Kidney (tissue), 14 donors: ENCODE measurements around the gene KLHL29. TPM values are rescaled to one million over a fixed set of nuclear protein-coding genes. Genes with fewer than 3 reads are reported as not detected.

Source experiments
- DNase-seq, 5 donors: peaks; one replicate each; pipeline ENCODE4 v3.0.0-alpha.2; 2013 to 2020
- FAIRE-seq: peaks from 2 replicates; lab custom pipeline; 2012; peaks lifted over from hg19 to GRCh38; lab: Jason Lieb, UNC
- H3K27ac ChIP-seq, 2 donors: one replicate each; pipeline ENCODE4 v1.7.0; 2013; ENCODE audit warnings: low read depth in 2 of 2, low read length in 2 of 2, inconsistent platforms in 1 of 2
- H3K27me3 ChIP-seq: one replicate; pipeline ENCODE4 v1.7.1; 2013; ENCODE audit warnings: low read length, inconsistent platforms; ENCODE audit not compliant: control insufficient read depth, insufficient read depth
- H3K36me3 ChIP-seq, 3 donors: one replicate each; pipeline versions ENCODE4 v1.7.0 to v1.7.1; 2013; ENCODE audit warnings: low read length in 3 of 3, control low read depth in 1 of 3, inconsistent platforms in 1 of 3; ENCODE audit not compliant: insufficient read depth in 3 of 3, control insufficient read depth in 2 of 3
- H3K4me1 ChIP-seq, 3 donors: one replicate each; pipeline versions ENCODE4 v1.7.0 to v1.7.1; 2013; ENCODE audit warnings: low read length in 3 of 3, inconsistent platforms in 1 of 3, low read depth in 1 of 3; ENCODE audit not compliant: control insufficient read depth in 2 of 3, insufficient read depth in 2 of 3
- H3K4me3 ChIP-seq, 3 donors: one replicate each; pipeline versions ENCODE4 v1.7.0 to v1.8.1; 2013; ENCODE audit warnings: low read length in 3 of 3, control low read depth in 1 of 3, inconsistent platforms in 1 of 3
- H3K9ac ChIP-seq, 3 donors: one replicate each; pipeline versions ENCODE4 v1.7.0 to v1.7.1; 2013; ENCODE audit warnings: low read length in 3 of 3, control low read depth in 1 of 3, inconsistent platforms in 1 of 3
- H3K9me3 ChIP-seq, 3 donors: one replicate each; pipeline versions ENCODE4 v1.7.0 to v1.7.1; 2013; ENCODE audit warnings: low read length in 3 of 3, control low read depth in 1 of 3, inconsistent platforms in 1 of 3; ENCODE audit not compliant: control insufficient read depth in 2 of 3, insufficient read depth in 1 of 3
- intact Hi-C: fragments of 100-400 bp; cut with DNase I; formaldehyde crosslinking; loops from one replicate; pipeline ENCODE4 v1.11.1; 2022
- polyA plus RNA-seq: library from polyadenylated mRNA; stranded (reverse); fragments of 350-450 nt; fragmentation: Illumina TruSeq; extraction: RNeasy Lipid Tissue Mini Kit (QIAGEN cat#74804); gene quantifications from one replicate; pipeline ENCODE4 v1.2.3, GENCODE V29; 2014; ENCODE audit warnings: low read depth, low replicate concordance; ENCODE audit not compliant: insufficient read depth
- total RNA-seq: library from RNA; stranded (reverse); fragmentation: NEBNext Ultra II Directional; extraction: Animal tissue kit (Norgen Biotek cat#: 25700); gene quantifications from one replicate; pipeline ENCODE4 v1.2.1, GENCODE V29; 2021
- TF ChIP-seq, protein P1 (sequence below): IDR thresholded peaks from 3 replicates; pipeline ENCODE4 v1.5.1; 2012; ENCODE audit warnings: mild to moderate bottlenecking, moderate library complexity, borderline replicate concordance; ENCODE audit not compliant: insufficient read depth; ENCODE audit errors: extremely low read depth
- donor health status: control.
- donor health status: control.
- donor health status: control.
- donor health status: control.
- donor health status: control.
- donor health status: DM: yes; HTN: yes; CAD: no.
- donor health status: Normal renal cell carcinoma (clear cell type).

Gene KLHL29
- total and polyA plus RNA-seq, 2 donors from 2014 or later, result 1.5 to 10.5 TPM

DNA sequence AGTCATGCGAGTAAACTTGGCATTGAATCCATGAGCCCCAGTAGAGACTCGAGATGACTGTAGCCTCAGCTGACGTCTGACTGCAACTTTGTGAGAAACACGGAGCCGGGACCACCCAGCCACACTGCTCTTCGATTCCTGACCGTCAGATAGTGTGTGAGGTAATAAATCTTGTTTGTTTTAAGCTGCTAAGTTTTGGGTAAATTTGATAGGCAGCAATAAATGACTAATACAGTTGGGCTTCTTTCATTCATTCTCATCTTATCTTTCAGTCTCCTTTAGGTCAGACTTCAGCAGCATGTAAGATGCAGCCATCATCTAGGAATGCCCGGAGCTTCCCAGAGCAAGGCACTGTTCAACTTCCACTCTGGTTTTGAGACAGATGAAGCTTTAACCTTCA lies 8.0 kb upstream of the KLHL29 start:
- intact Hi-C loops, result no loop called here

DNA sequence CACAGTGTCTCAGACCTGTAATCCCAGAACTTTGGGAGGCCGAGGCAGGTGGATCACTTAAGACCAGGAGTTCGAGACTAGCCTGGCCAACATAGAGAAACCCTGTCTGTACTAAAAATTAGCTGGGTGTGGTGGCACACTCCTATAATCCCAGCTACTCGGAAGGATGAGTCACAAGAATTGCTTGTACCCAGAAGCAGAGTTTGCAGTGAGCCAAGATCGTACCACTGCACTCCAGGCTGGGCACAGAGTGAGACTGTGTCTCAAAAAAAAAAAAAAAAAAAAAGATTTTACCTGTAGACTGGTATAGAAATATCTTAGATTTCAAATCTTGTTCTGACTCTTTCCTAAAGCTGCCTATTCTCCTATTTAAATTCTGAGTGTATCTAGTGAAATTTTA lies 7.2 kb upstream of the KLHL29 start:
- Histone ChIP-seq H3K4me1 (peaks cover 0 to 4% (median 0%) of the 10 kb centered on the region in 3 donors), H3K9me3 (no peaks in the 10 kb centered on the region), H3K27ac (no peak overlapping the region), H3K36me3 (no peaks in the 10 kb centered on the region), H3K4me3 (no peak overlapping the region), H3K27me3 (no peaks in the 10 kb centered on the region), H3K9ac (no peak overlapping the region)
- DNase-seq (no peak), FAIRE-seq (no peak)
- TF ChIP-seq, protein P1, sequence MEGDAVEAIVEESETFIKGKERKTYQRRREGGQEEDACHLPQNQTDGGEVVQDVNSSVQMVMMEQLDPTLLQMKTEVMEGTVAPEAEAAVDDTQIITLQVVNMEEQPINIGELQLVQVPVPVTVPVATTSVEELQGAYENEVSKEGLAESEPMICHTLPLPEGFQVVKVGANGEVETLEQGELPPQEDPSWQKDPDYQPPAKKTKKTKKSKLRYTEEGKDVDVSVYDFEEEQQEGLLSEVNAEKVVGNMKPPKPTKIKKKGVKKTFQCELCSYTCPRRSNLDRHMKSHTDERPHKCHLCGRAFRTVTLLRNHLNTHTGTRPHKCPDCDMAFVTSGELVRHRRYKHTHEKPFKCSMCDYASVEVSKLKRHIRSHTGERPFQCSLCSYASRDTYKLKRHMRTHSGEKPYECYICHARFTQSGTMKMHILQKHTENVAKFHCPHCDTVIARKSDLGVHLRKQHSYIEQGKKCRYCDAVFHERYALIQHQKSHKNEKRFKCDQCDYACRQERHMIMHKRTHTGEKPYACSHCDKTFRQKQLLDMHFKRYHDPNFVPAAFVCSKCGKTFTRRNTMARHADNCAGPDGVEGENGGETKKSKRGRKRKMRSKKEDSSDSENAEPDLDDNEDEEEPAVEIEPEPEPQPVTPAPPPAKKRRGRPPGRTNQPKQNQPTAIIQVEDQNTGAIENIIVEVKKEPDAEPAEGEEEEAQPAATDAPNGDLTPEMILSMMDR, result no peak
- intact Hi-C loops, result no loop called here

More for the DNA sequence above, 8.0 kb upstream of the KLHL29 start:
- FAIRE-seq (no peak), DNase-seq (no peak)
- H3K36me3 ChIP-seq, result no peaks in the 10 kb centered on the region
- TF ChIP-seq, protein P1, result no peak
- peaks cover 0 to 4% (median 0%) of the 10 kb centered on the region in 3 donors for H3K4me1 ChIP-seq
- no peaks in the 10 kb centered on the region for H3K27me3 ChIP-seq
- H3K9me3 ChIP-seq, result no peaks in the 10 kb centered on the region
- H3K27ac ChIP-seq, result no peak overlapping the region
- H3K4me3 ChIP-seq, result no peak overlapping the region
- H3K9ac ChIP-seq, result no peak overlapping the region

DNA sequence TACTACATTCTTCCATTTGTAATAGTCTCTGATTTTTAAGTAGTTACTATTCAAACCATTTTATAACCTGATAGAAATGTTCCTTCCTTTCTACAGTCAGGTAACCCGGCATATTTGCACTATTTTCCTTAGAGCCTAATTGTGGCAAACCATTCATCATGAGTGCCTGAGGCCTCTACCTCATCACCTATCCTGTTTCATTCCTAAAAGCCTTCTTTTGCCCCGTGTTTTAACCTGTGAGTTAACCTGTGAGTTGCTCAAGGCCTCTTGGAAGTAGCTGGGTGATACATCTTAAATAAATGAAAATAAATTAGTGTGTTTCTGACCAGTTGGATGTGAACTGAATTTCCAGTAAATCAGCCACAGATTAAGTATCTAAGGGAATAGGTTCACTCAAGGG lies 6.5 kb upstream of the KLHL29 start:
- FAIRE-seq (no peak), DNase-seq (no peak)
- no peak overlapping the region for H3K9ac ChIP-seq
- H3K4me1 ChIP-seq, result peaks cover 0 to 4% (median 0%) of the 10 kb centered on the region in 3 donors
- H3K4me3 ChIP-seq, result no peak overlapping the region
- H3K36me3 ChIP-seq, result no peaks in the 10 kb centered on the region
- TF ChIP-seq, protein P1, result no peak
- intact Hi-C loops, result no loop called here
- H3K27ac ChIP-seq, result no peak overlapping the region
- H3K27me3 ChIP-seq, result no peaks in the 10 kb centered on the region
- H3K9me3 ChIP-seq, result no peaks in the 10 kb centered on the region

DNA sequence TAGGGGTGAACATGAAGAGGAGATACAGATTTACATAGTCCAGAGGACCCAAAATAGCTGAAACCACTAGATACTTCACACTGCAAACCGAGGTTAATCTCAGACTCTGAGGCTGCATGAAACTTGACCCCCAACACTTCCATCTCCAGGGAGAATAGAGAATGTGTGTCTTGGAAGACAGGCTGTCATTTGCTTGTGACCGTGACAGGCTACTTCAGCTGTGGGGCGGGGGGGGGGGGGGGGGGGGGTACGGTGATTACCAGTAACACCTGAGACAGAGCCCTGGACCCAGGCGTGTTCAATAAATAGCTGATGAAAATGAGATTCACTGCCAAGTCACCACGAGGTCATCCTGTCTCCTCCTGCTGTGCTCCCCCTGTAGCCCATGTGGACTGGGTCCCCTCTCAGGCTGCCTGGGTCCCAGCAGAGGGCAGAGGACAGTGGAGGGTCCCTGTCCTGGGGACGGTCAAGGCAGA lies 5.7 kb upstream of the KLHL29 start:
- no peaks in the 10 kb centered on the region for H3K9me3 ChIP-seq
- H3K4me3 ChIP-seq, result no peak overlapping the region
- TF ChIP-seq, protein P1, result no peak
- DNase-seq (no peak), FAIRE-seq (no peak)
- no peak overlapping the region for H3K9ac ChIP-seq
- no peak overlapping the region for H3K27ac ChIP-seq
- intact Hi-C loops, result no loop called here
- peaks cover 0 to 4% (median 0%) of the 10 kb centered on the region in 3 donors for H3K4me1 ChIP-seq
- no peaks in the 10 kb centered on the region for H3K27me3 ChIP-seq
- H3K36me3 ChIP-seq, result no peaks in the 10 kb centered on the region
